SIG-M5 treated with dmso at 0.1 percent for 504 hours (cell line): ENCODE measurements around the gene MVB12B.

Source experiments
- DNase-seq: peaks from one replicate; lab custom pipeline; 2025; ENCODE audit not compliant: unreplicated experiment; lab: John Stamatoyannopoulos, UW

MVB12B gene

DNA sequence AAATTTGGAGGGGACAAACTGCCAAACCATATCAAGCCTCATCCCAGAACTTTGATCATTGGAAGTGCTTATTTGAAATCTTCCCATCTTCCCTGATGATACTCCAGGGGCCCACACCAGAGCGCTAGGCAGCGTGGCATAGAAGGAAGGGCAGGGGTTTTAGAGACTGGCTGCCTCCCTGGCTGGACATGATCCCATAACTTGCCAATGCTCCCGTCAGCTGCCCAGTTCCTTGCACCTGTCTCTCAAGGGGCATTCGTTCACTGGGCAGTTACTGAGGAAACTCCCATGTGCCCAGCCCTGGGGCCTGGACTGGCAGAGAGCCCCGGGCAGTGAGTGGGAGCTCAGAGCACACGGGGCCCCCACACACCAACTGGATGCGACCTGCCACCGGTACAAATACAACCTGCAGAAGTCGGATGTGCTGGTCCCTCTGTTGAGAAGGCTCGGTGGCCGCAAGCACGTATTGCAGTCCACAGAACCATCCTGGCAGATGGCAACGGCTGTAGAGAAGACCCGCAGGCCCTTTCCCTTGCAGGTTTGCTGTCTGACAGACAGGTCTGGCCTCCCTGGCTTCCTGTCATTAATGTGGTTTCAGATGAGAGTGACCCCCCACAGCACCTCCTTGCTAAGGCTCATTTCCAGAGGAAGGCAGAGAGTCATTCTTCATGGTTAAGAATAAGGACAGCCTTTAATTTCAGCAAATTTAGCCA, 122.4 kb downstream of the MVB12B start:
- no peak for DNase-seq

DNA sequence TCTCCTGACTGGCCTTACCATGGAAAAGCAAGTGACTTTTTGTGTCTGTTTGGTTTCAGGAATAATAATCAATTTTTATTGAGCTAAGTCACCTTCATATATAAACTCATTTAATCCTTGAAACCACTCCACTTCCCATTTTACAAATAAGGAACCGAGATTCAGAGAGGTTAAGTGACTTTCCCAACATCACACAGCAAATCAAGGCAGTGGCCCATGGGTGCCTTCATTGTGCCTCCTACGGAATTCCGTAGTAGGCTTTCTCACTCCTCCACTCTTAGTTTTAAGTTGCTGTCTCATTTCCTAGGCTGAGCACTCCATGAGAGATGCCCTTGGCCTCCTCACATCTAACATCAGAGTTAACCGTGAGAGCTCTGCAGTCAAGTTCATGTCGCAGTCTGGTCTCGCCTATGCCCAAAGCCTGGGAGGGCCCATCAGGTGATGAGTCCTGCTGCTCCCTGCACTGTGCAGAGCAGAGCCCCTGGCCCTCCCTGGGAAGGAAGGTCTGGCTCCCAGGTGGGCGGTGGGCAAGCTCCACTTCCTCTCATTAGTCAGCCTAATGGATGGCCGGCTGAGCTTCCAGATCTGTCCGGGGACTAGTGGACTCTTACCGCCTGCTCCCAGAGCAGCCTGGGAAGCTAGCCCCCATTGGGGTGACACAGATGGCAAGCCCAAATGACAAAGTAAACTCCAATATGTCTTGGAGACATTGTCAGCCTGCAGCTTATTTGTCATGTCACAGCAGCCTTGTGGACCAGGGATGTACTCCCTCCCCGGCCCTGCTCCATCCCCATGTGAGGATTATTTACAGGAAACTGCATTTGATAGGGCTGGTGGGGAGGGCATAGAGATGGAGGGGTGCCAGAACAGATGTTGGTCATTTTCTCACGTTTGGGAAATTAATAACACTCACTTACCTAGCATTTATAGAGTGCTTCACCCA, 123.4 kb downstream of the MVB12B start:
- DNase-seq = no peak

DNA sequence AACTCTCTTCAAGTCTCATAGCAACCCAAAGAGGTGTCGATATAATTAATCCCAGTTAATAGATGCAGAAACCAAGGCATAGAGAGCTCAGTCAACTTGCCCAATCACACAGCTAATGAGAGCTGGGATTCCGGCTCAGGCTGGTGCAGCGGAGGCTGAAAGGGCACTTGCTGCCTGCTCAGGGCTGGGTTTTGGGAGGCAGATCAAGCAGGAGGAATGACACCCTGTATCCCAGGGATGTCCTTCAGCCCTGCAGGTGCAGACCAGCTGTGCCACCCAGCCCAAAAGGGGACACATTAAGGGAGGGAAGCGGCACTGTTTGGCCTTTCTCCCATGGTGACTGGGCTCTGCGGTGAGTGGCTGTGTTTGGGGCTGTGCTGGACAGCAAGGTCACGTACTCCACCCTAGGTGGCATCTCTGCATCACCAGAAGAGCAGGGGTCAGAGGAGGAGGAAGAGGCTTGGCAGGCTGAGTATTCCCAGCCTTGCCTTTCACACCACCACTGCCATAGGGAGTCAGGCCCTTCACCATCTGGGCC, 124.1 kb downstream of the MVB12B start:
- DNase-seq = no peak

DNA sequence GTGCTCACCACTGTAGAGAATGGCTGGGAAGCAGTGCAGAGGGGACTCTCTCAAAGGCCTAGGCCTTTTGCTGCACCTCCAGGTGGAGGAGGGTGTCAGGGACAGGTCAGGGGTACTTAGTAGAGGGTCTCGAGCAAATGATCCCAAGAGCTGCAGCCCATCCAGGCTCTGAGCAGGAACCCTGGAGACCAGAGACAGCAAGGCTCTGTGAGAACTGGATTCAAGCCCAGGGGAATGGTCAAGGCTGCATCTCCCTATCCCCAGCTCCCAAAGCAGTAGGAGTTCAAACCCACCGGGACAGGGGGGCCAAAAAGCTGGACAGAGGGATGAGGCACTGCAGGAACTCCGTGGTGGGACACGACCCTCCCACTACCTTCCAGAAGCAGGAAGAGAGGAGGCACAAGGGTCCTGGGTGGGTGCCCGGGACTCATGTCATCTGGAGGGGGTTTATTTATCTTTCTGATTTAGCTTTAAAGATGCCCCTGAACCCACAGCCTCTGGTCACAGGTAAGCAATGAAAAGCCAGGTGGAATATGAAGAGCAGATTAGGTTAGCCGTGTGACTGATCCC, 124.8 kb downstream of the MVB12B start:
- no peak for DNase-seq

DNA sequence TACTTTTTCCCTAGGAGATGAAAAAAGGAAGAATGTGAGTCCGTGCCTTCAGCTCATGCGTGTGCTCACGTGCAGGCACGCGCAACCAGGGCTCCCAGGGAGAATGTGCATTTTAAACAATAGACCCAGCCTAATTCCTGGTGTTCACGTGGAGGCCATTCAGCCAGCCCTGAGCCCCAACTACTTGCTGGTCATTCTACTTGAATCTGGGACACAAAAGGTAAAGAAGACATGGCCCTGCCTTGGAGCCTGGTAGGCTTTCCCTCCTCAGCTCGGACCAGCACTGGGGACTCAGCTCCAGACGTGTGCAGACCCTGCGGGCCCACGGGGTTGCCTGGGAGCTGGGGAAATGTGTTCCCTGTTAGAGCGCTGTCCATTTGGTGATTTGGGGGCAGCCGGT, 125.5 kb downstream of the MVB12B start:
- no peak for DNase-seq

DNA sequence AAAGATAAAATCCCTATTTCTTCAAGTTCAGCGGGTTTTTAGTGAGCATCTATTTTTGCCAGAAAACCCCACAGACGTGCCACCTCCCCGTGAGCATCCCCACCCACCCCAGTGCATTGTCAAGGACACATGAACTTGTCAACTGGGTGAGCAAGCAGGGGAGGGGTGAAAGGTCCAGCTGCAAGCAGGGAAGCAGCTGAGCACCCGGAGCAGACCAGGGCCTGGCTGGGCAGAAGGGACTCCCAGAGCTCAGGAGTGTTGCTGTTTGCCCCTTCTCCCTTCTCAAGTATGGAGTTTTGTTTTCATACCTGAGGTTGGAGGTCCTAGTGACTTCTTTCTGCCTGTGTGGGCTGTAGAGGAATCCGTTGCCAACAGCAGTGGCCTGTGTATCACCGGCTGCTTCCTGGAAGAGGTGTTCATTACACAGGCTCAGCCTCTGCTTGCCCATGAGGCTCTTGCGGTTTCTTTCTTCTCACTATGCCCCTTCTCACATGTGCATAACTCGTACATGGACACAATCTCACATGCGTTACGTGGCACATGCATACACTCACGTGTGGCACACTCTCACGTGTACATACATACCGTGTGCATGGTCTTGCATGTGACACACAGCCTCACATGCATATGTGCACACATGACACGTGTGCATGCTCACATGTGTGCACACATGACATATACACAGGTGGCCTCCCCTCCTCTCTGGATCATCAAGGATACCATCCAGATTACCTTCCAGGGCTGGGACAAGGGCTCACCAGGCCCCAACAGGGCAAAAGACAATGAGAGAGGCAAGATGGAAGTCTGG, 126.7 kb downstream of the MVB12B start:
- DNase-seq = no peak

DNA sequence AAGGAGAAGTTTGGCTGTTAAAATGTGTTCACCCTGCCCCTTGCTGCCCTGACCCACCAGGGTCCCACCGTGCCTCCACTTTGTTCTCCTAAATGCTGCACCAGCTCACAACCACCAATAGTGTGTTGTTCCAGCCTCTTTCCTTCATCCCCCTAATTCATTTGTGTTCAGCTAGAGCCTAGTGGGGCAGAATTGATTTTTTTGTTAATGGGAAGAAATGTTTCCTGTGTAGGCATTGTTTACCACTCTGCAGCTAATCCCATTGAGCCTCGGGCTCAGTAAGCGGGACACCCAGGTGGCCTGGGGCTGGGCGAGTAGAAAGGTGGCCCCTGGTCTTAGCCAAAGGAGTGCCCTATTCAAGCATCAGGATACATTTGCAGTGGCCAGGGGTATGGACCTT, 127.6 kb downstream of the MVB12B start:
- no peak for DNase-seq

DNA sequence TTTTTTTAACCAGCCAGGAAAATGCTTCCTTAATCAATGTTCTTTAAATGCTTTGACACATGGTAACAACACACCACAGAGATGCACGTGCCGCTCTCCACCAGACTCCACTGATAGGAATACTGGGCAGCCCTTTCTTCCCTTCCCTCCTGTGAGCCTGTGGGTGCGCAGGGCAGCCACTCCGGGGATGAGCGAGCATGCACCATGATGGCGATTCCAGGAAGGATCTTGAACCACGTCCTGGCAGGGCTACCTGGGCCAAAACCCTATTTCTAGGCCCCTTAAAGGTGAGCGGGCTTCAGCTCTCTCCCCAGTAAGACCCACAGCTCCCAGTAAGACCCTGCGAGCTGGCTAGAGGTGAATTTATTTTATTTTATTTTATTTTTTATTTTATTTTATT, 128.2 kb downstream of the MVB12B start:
- no peak for DNase-seq

DNA sequence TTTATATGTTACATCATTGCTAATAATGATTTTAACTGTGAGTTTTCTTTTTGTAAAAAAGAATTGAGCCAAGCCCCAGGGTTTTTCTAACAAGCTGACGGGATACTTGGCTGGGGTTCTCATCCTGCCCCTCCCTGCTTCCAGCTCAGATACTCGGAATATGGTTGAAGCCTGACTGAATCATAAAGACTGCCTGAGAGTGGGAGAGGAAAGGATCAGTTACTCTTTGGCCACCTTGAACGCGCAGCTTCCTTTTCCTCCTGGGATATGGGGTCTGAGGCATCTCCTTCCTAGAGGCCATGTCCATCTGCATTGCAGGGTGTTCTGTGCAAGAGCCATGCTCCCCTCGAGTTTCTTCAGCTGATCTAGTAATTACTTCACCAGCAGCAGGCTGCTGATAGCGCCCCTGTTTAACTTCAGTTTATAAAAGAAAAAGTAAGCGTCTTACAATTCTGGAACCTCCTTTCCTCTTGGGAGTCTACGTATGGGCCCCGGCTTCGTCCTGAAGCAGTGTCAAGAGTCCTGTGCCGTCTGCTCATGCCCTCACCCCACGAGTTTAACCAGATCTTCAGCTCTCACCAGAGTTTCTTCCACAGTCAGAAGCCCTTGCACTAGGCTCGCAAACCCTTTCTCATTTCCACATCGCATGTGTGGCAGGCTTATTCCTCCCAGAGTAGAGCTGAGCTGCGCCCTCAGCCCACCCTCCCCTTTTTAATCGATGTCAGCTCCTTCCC, 130.0 kb downstream of the MVB12B start:
- no peak for DNase-seq

DNA sequence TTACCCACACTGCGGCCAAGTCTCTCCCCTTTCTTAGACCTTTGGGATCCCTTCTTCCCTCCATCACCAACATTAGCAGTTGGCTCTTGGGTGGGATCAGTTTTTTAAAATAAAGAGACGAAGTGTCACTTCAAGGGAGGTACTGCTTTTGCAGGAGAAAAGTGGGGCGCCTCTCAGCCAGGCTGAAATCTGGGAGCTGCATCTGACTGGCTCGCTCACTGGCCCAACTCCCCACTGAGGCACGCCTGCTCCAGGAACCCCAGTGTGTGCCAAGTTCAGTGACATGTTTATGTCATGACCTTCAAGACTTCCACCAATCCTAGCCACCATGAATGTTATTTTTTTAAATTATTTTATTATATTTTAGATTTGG, 130.5 kb downstream of the MVB12B start:
- DNase-seq = no peak

DNA sequence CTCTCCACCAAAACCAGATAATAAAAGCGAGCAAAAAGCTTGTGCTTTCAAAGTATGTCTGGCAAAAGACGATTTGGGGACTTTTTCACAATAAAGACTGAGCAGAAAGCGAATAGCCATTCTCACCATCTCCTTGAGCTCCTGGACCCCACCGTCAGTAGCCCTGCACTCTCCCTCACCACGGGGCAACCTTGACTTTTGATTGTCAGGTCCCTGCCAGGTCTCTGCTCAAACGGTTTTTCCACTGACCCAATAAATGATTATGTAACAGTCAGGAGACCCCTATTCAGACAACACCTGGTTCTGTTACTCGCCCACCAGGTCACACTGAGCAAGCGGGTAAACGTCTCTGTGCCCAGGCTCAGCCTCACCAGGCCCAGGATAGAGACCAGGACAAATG, 131.3 kb downstream of the MVB12B start:
- DNase-seq = no peak

DNA sequence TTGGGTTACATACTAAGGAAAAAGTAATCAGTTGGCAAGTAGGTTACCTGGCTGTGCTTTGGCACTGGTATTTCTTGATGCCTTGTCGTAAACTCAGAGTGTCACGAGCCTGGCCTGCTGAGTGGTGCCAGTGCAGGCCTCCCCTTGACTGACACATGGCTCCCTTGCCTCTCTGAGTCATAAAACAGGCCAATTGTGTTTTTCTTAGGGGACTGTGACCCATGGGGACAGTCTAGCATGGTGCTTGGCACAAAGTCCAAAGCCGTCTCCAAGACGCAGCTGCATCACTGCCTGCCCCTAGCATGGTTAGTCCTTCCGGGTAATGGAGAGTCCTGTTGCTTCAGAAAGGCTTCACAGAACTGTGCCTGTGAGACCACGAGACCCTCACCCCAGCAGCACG, 132.5 kb downstream of the MVB12B start:
- no peak for DNase-seq

DNA sequence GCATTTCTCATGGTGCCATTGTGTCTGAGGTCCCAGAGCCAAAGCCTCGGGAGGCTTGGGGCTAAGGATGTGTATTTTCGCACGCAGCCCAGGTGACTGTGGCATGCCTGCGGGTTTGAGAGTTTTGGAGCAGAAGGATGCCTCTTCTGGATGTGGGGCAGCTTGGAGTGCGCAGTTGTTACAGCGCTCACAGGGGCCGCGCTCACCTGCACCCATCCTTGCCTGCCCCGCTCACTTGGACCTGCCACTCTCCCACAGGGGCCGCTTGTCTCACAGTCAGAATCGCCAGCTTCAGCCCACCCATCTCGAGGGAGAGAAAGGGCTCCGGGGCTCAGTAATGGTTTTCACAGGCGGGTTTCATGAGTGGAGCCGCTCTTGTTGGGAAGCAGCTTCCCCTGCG, 132.9 kb downstream of the MVB12B start:
- DNase-seq = no peak

DNA sequence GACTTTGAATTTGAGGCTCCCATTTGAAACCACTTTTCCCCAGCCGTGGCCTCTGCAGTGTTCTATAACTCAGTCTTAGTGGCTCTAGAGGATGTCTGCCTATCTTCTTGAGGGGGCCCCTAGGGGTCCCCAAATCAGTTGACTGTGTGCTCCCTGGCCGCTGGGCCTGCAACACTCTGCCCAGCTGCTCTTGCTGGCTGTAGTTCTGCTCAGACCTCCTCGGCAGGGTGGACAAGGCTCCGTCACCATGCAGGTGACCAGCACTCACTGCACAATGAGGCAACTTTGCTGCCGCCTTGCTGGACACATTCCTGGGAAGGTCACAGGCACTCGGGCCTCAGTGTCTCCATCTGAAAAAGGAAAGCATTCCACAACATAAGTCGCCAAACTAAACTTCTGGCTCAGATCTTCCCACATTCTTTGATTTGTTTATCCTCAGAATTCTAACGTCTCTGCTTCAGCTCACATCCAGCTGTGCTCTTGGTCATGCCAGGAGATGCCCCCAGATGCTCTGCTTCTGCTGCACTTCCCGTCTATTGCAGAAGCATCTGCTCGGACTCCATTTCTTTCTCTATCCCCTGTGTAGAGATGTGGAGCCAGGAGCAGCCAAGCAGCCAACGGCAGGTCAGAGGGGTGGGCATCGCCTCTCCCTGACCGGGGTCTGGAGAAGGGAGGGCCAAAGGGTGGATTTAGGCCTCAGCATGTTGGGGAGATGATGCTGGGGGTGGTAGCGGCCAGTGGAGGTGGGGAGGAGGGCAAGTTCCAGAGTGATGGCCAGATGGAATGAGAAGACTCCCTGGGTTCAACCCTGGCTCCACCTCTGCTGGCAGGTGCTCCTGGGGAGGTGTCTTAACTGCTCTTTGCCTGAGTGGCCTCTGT, 133.6 kb downstream of the MVB12B start:
- no peak for DNase-seq

DNA sequence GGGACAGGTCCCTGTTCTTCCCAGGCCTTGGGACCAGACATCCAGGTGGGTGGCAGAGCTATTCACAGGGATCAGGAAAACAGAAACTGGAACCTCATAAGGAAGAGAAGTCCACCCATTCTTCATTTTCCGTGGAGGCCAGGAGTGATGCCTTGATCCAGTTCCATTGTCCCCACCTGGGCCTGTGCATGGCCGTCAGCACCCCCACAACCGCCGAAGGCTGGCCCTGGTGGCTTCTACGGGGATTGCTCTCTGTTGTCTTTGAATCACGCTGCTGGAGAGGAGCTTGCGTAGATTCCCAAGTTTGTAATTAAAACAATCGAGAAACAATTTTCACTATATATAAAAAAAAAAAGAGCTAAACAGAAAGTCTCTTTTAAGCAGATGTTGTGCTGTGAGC, 134.4 kb downstream of the MVB12B start:
- no peak for DNase-seq

DNA sequence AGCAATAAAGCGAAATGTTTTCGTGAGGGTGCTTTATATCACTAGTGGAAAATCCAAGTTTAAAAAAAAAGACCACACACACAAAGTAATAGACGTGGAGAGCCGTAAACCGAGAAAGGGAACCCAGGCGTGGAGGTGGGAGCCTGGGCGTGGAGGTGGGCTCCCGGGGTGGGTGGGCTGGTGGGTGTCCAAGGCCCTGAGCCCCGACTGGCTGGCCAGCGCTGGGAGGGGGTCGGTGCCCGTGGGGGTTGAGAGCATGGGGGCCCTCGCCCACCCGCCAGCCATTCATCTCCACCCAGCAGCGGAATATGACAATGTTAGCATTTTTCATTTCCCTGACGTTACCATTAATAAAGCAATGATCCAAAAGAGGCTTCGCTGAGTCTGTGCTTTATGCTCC, 135.0 kb downstream of the MVB12B start:
- DNase-seq = no peak

DNA sequence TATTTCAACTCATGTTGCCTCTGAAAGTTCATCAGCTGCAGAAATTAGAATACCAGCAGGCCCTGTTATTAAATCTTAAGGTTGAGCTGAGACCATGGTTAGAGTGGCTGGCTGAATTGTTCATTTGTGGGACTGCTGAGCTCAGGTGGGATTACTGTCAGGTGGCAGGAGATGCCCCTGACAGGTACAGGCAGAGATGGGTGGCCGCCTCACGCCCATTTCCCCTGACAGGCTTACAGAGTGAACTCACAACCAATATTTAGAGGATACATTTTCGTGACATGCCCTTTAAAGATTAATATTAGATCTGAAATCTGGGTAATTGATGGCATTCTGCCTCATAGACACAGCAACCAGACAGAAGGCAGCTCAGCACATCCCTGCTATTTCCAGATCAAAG, 136.0 kb downstream of the MVB12B start:
- no peak for DNase-seq

DNA sequence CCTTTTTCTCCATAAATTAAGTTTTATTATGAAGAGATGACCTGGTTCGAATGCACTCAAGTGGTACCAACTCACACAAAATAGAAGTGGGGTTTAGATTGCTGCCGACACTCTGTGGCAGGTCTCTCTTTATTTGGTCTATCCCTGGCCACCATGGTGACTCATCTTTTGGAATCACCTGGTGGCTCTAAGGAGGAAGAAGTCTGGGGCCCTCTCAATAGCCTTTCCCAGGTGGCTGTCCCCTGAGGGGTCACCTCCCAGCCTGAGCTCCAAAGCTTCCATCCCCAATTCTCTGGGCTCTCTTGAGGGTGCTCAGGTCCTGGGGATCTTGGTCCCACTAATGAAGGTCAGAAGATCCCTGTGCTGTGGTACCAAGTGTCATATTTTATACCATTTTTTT, 136.8 kb downstream of the MVB12B start:
- no peak for DNase-seq

DNA sequence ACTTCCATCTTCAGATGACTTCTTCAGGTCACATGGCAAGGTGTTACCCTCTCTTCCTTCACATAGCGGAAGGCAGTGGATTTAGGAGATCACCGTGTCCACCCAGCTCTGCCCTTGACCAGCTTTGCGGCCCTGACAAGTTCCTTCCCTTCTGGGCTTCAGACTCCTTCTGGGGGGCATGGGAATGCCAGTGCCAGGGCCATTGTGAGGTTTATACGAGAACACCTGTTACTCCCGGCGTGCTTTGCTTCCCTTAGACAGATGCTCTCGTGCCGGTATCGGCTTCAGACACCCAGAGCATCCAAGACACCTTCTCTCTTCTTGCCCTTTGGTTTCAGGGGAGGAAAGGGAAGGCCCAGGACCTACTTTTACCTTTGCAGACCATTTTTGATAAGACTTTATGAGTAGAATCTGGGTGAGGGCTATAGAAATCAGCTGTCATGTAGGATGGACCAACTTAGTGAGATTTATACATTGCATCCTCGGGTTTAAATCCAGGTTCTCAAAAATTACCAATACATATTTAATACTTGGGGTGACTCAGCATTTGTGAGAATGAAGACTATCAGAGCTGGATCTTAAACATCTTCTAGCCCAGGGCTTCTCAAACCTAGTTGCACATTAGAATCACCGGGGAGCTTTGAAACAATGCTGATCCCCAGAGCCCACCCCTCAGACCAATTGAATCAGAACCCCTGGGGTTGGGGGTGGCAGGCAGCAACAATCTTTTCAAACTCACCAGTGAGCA, 138.2 kb downstream of the MVB12B start:
- no peak for DNase-seq
